Esophagus squamous epithelium (tissue), 4 donors: ENCODE measurements around the gene ASIP.

Experiments
- POLR2A ChIP-seq, 4 donors: fragments of 450-650 bp; IDR thresholded peaks; one replicate each; pipeline ENCODE4 v1.6.1; 2017; ENCODE audit warnings: antibody characterized with exemption in 4 of 4, mild to moderate bottlenecking in 4 of 4, moderate library complexity in 3 of 4
- TF ChIP-seq, protein P1 (sequence below), 6 experiments: fragments of 450-650 bp in 4 of 6; fragments of 200-600 bp in 2 of 6; sonication (generic) in 2 of 6; IDR thresholded peaks; one replicate each; pipeline ENCODE4 v1.5.1; 2016 to 2019; ENCODE audit warnings: antibody characterized with exemption in 6 of 6, mild to moderate bottlenecking in 4 of 6, moderate library complexity in 4 of 6

- TF ChIP-seq, protein P1, sequence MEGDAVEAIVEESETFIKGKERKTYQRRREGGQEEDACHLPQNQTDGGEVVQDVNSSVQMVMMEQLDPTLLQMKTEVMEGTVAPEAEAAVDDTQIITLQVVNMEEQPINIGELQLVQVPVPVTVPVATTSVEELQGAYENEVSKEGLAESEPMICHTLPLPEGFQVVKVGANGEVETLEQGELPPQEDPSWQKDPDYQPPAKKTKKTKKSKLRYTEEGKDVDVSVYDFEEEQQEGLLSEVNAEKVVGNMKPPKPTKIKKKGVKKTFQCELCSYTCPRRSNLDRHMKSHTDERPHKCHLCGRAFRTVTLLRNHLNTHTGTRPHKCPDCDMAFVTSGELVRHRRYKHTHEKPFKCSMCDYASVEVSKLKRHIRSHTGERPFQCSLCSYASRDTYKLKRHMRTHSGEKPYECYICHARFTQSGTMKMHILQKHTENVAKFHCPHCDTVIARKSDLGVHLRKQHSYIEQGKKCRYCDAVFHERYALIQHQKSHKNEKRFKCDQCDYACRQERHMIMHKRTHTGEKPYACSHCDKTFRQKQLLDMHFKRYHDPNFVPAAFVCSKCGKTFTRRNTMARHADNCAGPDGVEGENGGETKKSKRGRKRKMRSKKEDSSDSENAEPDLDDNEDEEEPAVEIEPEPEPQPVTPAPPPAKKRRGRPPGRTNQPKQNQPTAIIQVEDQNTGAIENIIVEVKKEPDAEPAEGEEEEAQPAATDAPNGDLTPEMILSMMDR (IDR thresholded peaks at IDR 0.05), result no peak
- no peak for TF ChIP-seq POLR2A (IDR thresholded peaks at IDR 0.05)
These were observed 7.5 kb upstream of the ASIP start for GRCh38 chr20:34233687-34234086.
